COR-L47 (cell line): Measurements from ENCODE around the gene SNX2.
A peak's percentile ranks its signal among the peaks of the same experiment; 100 is the strongest.
"Not testable (repeated sequence)": the region's sequence is repeated elsewhere in the genome, so short reads cannot be mapped to it uniquely, and the experiment has no call there.

Experiments used
- DNase-seq: peaks from one replicate; lab custom pipeline; 2025; lab: John Stamatoyannopoulos, UW

SNX2 gene

GRCh38 chr5:122774861-122775549 lies at the start of gene SNX2:
TSS of gene SNX2 (plus strand) at chr5:122775080. CDS start at chr5:122775104, 24 bp downstream.
- DNase-seq: peak; percentile 87

GRCh38 chr5:122727112-122727541 lies 47.8 kb upstream of the SNX2 start:
- DNase-seq: no peak

- DNase-seq: no peak
These were observed 44.8 kb upstream of the SNX2 start for GRCh38 chr5:122730037-122730436.

- no peak for DNase-seq
These were observed 44.4 kb upstream of the SNX2 start for GRCh38 chr5:122730456-122730855.

- no peak for DNase-seq
These were observed 38.6 kb upstream of the SNX2 start for GRCh38 chr5:122736086-122736845.

GRCh38 chr5:122738088-122738487 lies 36.8 kb upstream of the SNX2 start:
- no peak for DNase-seq

GRCh38 chr5:122741681-122742080 lies 33.2 kb upstream of the SNX2 start:
- no peak for DNase-seq

GRCh38 chr5:122743261-122743660 lies 31.6 kb upstream of the SNX2 start:
- no peak for DNase-seq

GRCh38 chr5:122745597-122745996 lies 29.3 kb upstream of the SNX2 start:
- no peak for DNase-seq

GRCh38 chr5:122749886-122750285 lies 25.0 kb upstream of the SNX2 start:
- DNase-seq: no peak

- DNase-seq: no peak
These were observed 23.5 kb upstream of the SNX2 start for GRCh38 chr5:122751293-122751782.

- no peak for DNase-seq
These were observed 21.4 kb upstream of the SNX2 start for GRCh38 chr5:122753500-122753899.

GRCh38 chr5:122755783-122756182 lies 19.1 kb upstream of the SNX2 start:
- no peak for DNase-seq

GRCh38 chr5:122756264-122756911 lies 18.5 kb upstream of the SNX2 start:
- DNase-seq: no peak

- no peak for DNase-seq
These were observed 17.6 kb upstream of the SNX2 start for GRCh38 chr5:122757285-122757684.

GRCh38 chr5:122759241-122760070 lies 15.4 kb upstream of the SNX2 start:
- DNase-seq: no peak

GRCh38 chr5:122760236-122760635 lies 14.6 kb upstream of the SNX2 start:
- DNase-seq: no peak

- DNase-seq: no peak
These were observed 13.8 kb upstream of the SNX2 start for GRCh38 chr5:122761115-122761514.

GRCh38 chr5:122761896-122762295 lies 13.0 kb upstream of the SNX2 start:
- DNase-seq: not testable (repeated sequence)

GRCh38 chr5:122766130-122766529 lies 8.8 kb upstream of the SNX2 start:
- DNase-seq: no peak

GRCh38 chr5:122770477-122770876 lies 4.4 kb upstream of the SNX2 start:
- no peak for DNase-seq

- DNase-seq: no peak
These were observed 2.4 kb upstream of the SNX2 start for GRCh38 chr5:122772446-122772845.
